HEK293T (cell line): ENCODE measurements around the gene RNF113B.

Experiments used
- CTCF ChIA-PET: fragments of 350-600 bp; formaldehyde crosslinking; extraction: SDS; loops from one replicate; lab custom pipeline; 2021; ENCODE audit warnings: antibody characterized with exemption, inconsistent platforms; lab: Yijun Ruan, JAX
- POLR2A ChIA-PET: fragments of 350-600 bp; formaldehyde crosslinking; extraction: SDS; loops from one replicate; lab custom pipeline; 2020; ENCODE audit warnings: antibody characterized with exemption, inconsistent platforms; lab: Yijun Ruan, JAX
- DNase-seq: peaks from one replicate; pipeline ENCODE4 v3.0.0; 2012; ENCODE audit warnings: mixed read lengths; ENCODE audit errors: extremely low spot score
- ARNT ChIP-seq: fragments of 450-650 bp; IDR thresholded peaks from 2 replicates; pipeline ENCODE4 v1.6.1; 2017; ENCODE audit warnings: mild to moderate bottlenecking
- BHLHE40 ChIP-seq: fragments of 450-650 bp; IDR thresholded peaks from 2 replicates; pipeline ENCODE4 v1.6.1; 2016; ENCODE audit warnings: mild to moderate bottlenecking, moderate library complexity, borderline replicate concordance
- CTBP1 ChIP-seq: fragments of 450-650 bp; IDR thresholded peaks from 2 replicates; pipeline ENCODE4 v1.6.1; 2016; ENCODE audit warnings: borderline replicate concordance
- ELF4 ChIP-seq: fragments of 450-650 bp; IDR thresholded peaks from 2 replicates; pipeline ENCODE4 v1.6.1; 2017; ENCODE audit warnings: antibody characterized with exemption
- FOXA1 ChIP-seq: fragments of 450-650 bp; IDR thresholded peaks from 2 replicates; pipeline ENCODE4 v1.6.1; 2016; ENCODE audit warnings: mild to moderate bottlenecking
- FOXK2 ChIP-seq: fragments of 450-650 bp; IDR thresholded peaks from 2 replicates; pipeline ENCODE4 v1.6.1; 2016; ENCODE audit warnings: mild to moderate bottlenecking
- FOXM1 ChIP-seq: fragments of 450-650 bp; IDR thresholded peaks from 2 replicates; pipeline ENCODE4 v1.6.1; 2017; ENCODE audit warnings: mild to moderate bottlenecking, borderline replicate concordance
- HDGF ChIP-seq: fragments of 450-650 bp; IDR thresholded peaks from 2 replicates; pipeline ENCODE4 v1.6.1; 2017; ENCODE audit warnings: antibody characterized with exemption, borderline replicate concordance
- L3MBTL2 ChIP-seq: fragments of 450-650 bp; conservative IDR thresholded peaks from 2 replicates; pipeline ENCODE4 v1.6.1; 2016; ENCODE audit warnings: mild to moderate bottlenecking
- LEF1 ChIP-seq: fragments of 450-650 bp; IDR thresholded peaks from 2 replicates; pipeline ENCODE4 v1.6.1; 2017; ENCODE audit warnings: mild to moderate bottlenecking, borderline replicate concordance
- NFRKB ChIP-seq: fragments of 450-650 bp; IDR thresholded peaks from 2 replicates; pipeline ENCODE4 v1.6.1; 2016; ENCODE audit warnings: mild to moderate bottlenecking, moderate library complexity
- PKNOX1 ChIP-seq: fragments of 450-650 bp; IDR thresholded peaks from 2 replicates; pipeline ENCODE4 v1.6.1; 2016
- SP1 ChIP-seq: fragments of 450-650 bp; IDR thresholded peaks from 2 replicates; pipeline ENCODE4 v1.6.1; 2017
- SUZ12 ChIP-seq: fragments of 450-650 bp; IDR thresholded peaks from 2 replicates; pipeline ENCODE4 v1.6.1; 2016; ENCODE audit warnings: mild to moderate bottlenecking
- TARDBP ChIP-seq: fragments of 450-650 bp; IDR thresholded peaks from 2 replicates; pipeline ENCODE4 v1.6.1; 2016
- ZNF384 ChIP-seq: fragments of 450-650 bp; IDR thresholded peaks from 2 replicates; pipeline ENCODE4 v1.6.1; 2016

The RNF113B gene

DNA sequence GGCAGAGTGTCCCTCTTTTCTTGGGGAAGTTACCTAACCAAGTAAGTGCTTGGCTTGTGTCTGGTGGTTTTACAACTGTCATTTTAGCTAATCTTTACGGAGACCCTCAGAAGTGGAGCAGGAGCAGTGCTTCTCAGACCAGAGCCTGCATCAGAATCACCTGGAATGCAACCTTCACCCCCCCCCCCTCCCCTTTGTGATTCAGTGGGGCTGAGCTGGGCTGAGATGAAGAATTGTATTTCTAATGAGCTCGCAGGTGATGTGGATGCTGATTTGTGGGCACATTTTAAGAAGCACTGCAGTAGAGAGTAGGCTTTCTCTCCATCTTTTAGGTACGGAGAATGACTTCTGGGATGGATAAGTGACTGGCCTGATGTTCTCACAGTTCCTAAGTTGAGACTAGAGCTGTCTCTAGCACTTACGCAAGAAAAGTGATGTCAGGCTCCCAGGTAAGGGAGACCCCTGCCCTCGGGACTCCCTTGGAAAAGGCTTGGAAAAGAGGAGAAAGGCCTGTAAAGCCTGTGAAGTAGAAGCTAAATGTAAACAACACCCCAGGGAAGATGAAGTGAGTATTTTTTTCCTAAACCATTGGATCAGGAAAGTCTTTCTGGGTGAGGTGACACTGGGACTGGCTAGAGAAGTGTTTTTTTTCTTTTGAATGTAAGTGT, 23.3 kb upstream of the RNF113B start:
- ChIA-PET POLR2A (no interaction called here), CTCF (no interaction called here)

GRCh38 chr13:98199480-98199879, 22.4 kb upstream of the RNF113B start:
- CTCF ChIA-PET = no interaction called here
- POLR2A ChIA-PET = no interaction called here

More for the DNA sequence above, 23.3 kb upstream of the RNF113B start:
- no peak for DNase-seq
- TF ChIP-seq HDGF (no peak), FOXK2 (no peak), L3MBTL2 (no peak), PKNOX1 (no peak)

GRCh38 chr13:98198683-98199082, 21.6 kb upstream of the RNF113B start:
- no peak for TF ChIP-seq ZNF384
- TF ChIP-seq CTBP1 = no peak
- TF ChIP-seq FOXA1 = no peak
- no peak for TF ChIP-seq FOXK2
- no peak for TF ChIP-seq LEF1
- no peak for TF ChIP-seq FOXM1
- ChIA-PET POLR2A (no interaction called here), CTCF (no interaction called here)
- no peak for DNase-seq

More at GRCh38 chr13:98199480-98199879, 22.4 kb upstream of the RNF113B start:
- no peak for DNase-seq
- no peak for TF ChIP-seq SP1
- TF ChIP-seq FOXM1 = no peak
- no peak for TF ChIP-seq SUZ12
- TF ChIP-seq FOXA1 = no peak
- no peak for TF ChIP-seq L3MBTL2
- no peak for TF ChIP-seq PKNOX1
- TF ChIP-seq CTBP1 = no peak
- TF ChIP-seq FOXK2 = no peak
- TF ChIP-seq ARNT = no peak
- no peak for TF ChIP-seq ELF4
- TF ChIP-seq TARDBP = no peak
- no peak for TF ChIP-seq ZNF384
- TF ChIP-seq NFRKB = no peak
- no peak for TF ChIP-seq BHLHE40
- no peak for TF ChIP-seq HDGF
- TF ChIP-seq LEF1 = no peak

DNA sequence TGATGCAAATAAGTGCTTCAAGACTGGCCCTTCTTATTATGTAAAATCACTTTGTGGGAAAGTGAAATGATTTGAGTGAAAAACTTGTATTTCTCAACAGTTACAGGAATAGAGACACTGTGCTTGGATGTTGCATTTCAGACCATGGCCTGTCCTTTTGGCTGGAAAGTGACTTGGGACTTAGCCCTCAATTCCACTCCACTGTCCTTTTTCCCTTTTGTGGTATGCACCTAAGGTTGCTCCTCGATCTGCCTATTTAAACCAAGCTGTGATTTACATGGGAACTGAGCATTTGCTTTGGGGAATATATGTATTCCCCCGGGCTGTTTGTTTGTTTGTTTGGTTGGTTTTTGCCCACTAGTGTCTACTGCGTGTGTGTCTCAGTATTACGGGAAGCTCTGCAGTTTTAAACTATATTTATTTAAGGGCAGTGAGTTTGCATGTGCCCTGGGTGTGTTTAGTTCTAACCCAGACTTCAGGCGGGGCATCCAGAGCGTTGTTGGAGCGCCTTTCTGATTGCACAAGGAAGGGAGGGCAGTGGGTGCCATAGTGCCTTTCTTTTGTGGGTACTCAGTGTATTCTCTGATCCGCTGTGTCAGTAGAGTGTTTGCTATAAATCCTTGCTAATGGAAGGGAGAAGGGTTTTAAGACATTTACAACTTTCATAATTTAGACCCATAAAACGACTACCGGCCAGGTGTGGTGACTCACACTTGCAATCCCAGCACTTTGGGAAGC, 18.2 kb upstream of the RNF113B start:
- DNase-seq = no peak
- CTCF ChIA-PET = no interaction called here
- TF ChIP-seq FOXM1 (no peak), TARDBP (no peak), NFRKB (no peak), PKNOX1 (peak; percentile 53)
- POLR2A ChIA-PET = no interaction called here

DNA sequence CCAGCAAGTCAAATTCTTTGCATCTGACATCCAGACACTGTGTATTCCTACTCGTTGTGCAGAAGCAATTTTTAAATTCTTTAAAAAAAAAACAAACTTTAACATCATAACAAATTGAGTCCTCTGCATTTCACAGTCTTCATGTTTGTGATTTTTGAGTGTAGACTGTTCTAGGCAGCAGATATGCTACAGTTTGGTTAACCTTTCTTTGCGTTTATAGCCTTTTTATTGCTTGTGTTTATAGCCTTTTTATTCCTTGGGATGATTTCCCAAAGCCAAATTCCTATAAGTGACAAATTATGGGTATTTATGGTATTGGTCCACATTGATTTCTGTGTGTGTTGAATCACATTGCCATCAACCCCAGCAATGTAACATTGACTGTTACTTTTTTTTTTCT, 14.9 kb upstream of the RNF113B start:
- ChIA-PET POLR2A (no interaction called here), CTCF (no interaction called here)
- TF ChIP-seq CTBP1 = no peak
- TF ChIP-seq SP1 = no peak
- no peak for TF ChIP-seq ARNT
- TF ChIP-seq HDGF = no peak
- TF ChIP-seq ELF4 = no peak
- TF ChIP-seq BHLHE40 = no peak
- TF ChIP-seq ZNF384 = no peak
- TF ChIP-seq PKNOX1 = no peak
- no peak for TF ChIP-seq LEF1
- no peak for TF ChIP-seq NFRKB
- no peak for TF ChIP-seq SUZ12
- DNase-seq = no peak

GRCh38 chr13:98190889-98191444, 13.9 kb upstream of the RNF113B start:
- ChIA-PET POLR2A (no interaction called here), CTCF (interaction anchor here (0.6 to 1.0 kb wide), 3 partner anchors 34 to 964 kb away, joined by 3 to 4 read pairs (median 3); no protein-coding TSS in a partner anchor)
- TF ChIP-seq SP1 = no peak
- no peak for TF ChIP-seq ZNF384
- TF ChIP-seq FOXK2 = no peak
- TF ChIP-seq HDGF = no peak
- TF ChIP-seq BHLHE40 = no peak
- no peak for TF ChIP-seq NFRKB
- TF ChIP-seq ARNT = no peak
- no peak for TF ChIP-seq FOXA1
- no peak for TF ChIP-seq LEF1
- TF ChIP-seq L3MBTL2 = no peak
- DNase-seq = no peak
